ENCODE data around the gene CD40LG.

Gene CD40LG

DNA sequence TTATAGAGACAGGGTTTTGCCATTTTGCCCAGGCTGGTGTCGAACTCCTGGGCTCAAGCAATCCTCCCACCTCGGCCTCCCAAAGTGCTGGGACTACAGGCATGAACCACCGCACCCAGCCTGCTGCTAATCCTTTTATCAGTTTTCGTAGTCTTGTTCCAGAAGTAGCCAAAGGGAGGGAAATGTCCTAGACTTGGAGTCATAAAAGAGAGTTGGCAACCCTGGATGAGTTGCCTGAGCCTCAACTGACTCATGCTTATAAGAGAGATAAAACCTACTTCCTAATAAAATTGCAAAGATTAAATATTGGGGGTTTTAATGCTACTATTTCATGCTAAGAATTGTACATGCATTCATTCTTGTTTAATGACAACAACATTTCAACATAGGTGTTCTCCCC, 44.3 kb downstream of the CD40LG start:
- ChIA-PET POLR2A (no interaction called here), CTCF (no interaction called here)
- TF ChIP-seq ELF4 (IDR thresholded peaks at IDR 0.05), result no peak
- no peak for TF ChIP-seq FOXM1 (IDR thresholded peaks at IDR 0.05; ENCODE audit: borderline replicate concordance)
- TF ChIP-seq FOXA1 (IDR thresholded peaks at IDR 0.05), result no peak
- no peak for TF ChIP-seq ARNT (IDR thresholded peaks at IDR 0.05)
- TF ChIP-seq CTBP1 (IDR thresholded peaks at IDR 0.05; ENCODE audit: borderline replicate concordance), result no peak
- no peak for TF ChIP-seq NFRKB (IDR thresholded peaks at IDR 0.05)
- TF ChIP-seq BHLHE40 (IDR thresholded peaks at IDR 0.05; ENCODE audit: borderline replicate concordance), result no peak
- TF ChIP-seq SP1 (IDR thresholded peaks at IDR 0.05), result no peak
- TF ChIP-seq L3MBTL2 (conservative IDR thresholded peaks at IDR 0.05), result no peak
- TF ChIP-seq ZNF384 (IDR thresholded peaks at IDR 0.05), result no peak
- no peak for TF ChIP-seq LEF1 (IDR thresholded peaks at IDR 0.05; ENCODE audit: borderline replicate concordance)
- no peak for TF ChIP-seq PKNOX1 (IDR thresholded peaks at IDR 0.05)
- no peak for TF ChIP-seq SUZ12 (IDR thresholded peaks at IDR 0.05)
- TF ChIP-seq FOXK2 (IDR thresholded peaks at IDR 0.05), result no peak
- no peak for TF ChIP-seq HDGF (IDR thresholded peaks at IDR 0.05; ENCODE audit: borderline replicate concordance)

GRCh38 chrX:136694431-136695087, 46.6 kb downstream of the CD40LG start:
- TF ChIP-seq CTBP1 (IDR thresholded peaks at IDR 0.05; ENCODE audit: borderline replicate concordance), result no peak
- no peak for TF ChIP-seq ELF4 (IDR thresholded peaks at IDR 0.05)
- no peak for TF ChIP-seq SP1 (IDR thresholded peaks at IDR 0.05)
- no peak for TF ChIP-seq ZNF384 (IDR thresholded peaks at IDR 0.05)
- ChIA-PET POLR2A (no interaction called here), CTCF (interaction anchor here (0.6 to 1.5 kb wide), 5 partner anchors 36 to 666 kb away, joined by 3 to 7 read pairs (median 3); no protein-coding TSS in a partner anchor)
- peak; percentile 65 for DNase-seq (ENCODE audit: extremely low spot score)

More for the DNA sequence above, 44.3 kb downstream of the CD40LG start:
- no peak for DNase-seq (ENCODE audit: extremely low spot score)

DNA sequence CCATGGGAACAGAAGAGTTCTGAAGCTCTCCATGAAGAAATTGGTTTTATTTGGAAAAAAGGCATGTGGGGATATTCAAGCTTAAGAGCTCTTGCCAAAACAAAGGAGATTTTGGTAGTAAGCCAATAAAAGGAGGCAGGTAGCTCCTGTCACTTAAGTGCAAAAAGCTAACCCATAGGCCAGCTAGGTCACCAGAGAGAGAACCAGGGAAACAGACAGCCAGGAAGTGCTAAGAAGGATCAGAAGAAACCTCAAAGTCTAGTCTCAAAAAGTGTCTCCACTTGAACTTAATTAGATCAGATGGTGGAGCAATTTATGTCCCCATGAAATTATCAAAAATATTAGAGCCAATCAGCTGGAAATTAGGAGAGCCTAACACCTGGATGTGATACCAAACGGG, 49.2 kb downstream of the CD40LG start:
- DNase-seq (ENCODE audit: extremely low spot score), result no peak
- no peak for TF ChIP-seq FOXM1 (IDR thresholded peaks at IDR 0.05; ENCODE audit: borderline replicate concordance)
- TF ChIP-seq CTBP1 (IDR thresholded peaks at IDR 0.05; ENCODE audit: borderline replicate concordance), result no peak
- no peak for TF ChIP-seq FOXA1 (IDR thresholded peaks at IDR 0.05)
- no peak for TF ChIP-seq ARNT (IDR thresholded peaks at IDR 0.05)
- TF ChIP-seq LEF1 (IDR thresholded peaks at IDR 0.05; ENCODE audit: borderline replicate concordance), result no peak
- TF ChIP-seq SP1 (IDR thresholded peaks at IDR 0.05), result no peak
- TF ChIP-seq NFRKB (IDR thresholded peaks at IDR 0.05), result no peak
- TF ChIP-seq PKNOX1 (IDR thresholded peaks at IDR 0.05), result no peak
- no peak for TF ChIP-seq ZNF384 (IDR thresholded peaks at IDR 0.05)
- TF ChIP-seq FOXK2 (IDR thresholded peaks at IDR 0.05), result no peak
- TF ChIP-seq TARDBP (IDR thresholded peaks at IDR 0.05), result no peak
- no peak for TF ChIP-seq ELF4 (IDR thresholded peaks at IDR 0.05)
- TF ChIP-seq HDGF (IDR thresholded peaks at IDR 0.05; ENCODE audit: borderline replicate concordance), result no peak
- TF ChIP-seq L3MBTL2 (conservative IDR thresholded peaks at IDR 0.05), result no peak
- TF ChIP-seq SUZ12 (IDR thresholded peaks at IDR 0.05), result no peak
- no peak for TF ChIP-seq BHLHE40 (IDR thresholded peaks at IDR 0.05; ENCODE audit: borderline replicate concordance)
- CTCF ChIA-PET, result interaction anchor here (0.7 to 1.1 kb wide), 2 partner anchors 11 to 203 kb away, joined by 4 to 5 read pairs; no protein-coding TSS in a partner anchor
- POLR2A ChIA-PET, result no interaction called here

- ChIA-PET CTCF (interaction anchor here (0.8 to 1.6 kb wide), 2 partner anchors 11 to 35 kb away, joined by 3 to 5 read pairs; no protein-coding TSS in a partner anchor), POLR2A (no interaction called here)
- DNase-seq (ENCODE audit: extremely low spot score), result no peak
- TF ChIP-seq CTBP1 (IDR thresholded peaks at IDR 0.05; ENCODE audit: borderline replicate concordance), result no peak
- no peak for TF ChIP-seq BHLHE40 (IDR thresholded peaks at IDR 0.05; ENCODE audit: borderline replicate concordance)
- TF ChIP-seq PKNOX1 (IDR thresholded peaks at IDR 0.05), result no peak
- no peak for TF ChIP-seq SP1 (IDR thresholded peaks at IDR 0.05)
- no peak for TF ChIP-seq SUZ12 (IDR thresholded peaks at IDR 0.05)
- no peak for TF ChIP-seq TARDBP (IDR thresholded peaks at IDR 0.05)
- no peak for TF ChIP-seq NFRKB (IDR thresholded peaks at IDR 0.05)
- no peak for TF ChIP-seq FOXA1 (IDR thresholded peaks at IDR 0.05)
- no peak for TF ChIP-seq FOXK2 (IDR thresholded peaks at IDR 0.05)
- no peak for TF ChIP-seq LEF1 (IDR thresholded peaks at IDR 0.05; ENCODE audit: borderline replicate concordance)
- TF ChIP-seq L3MBTL2 (conservative IDR thresholded peaks at IDR 0.05), result no peak
- TF ChIP-seq FOXM1 (IDR thresholded peaks at IDR 0.05; ENCODE audit: borderline replicate concordance), result no peak
- no peak for TF ChIP-seq ELF4 (IDR thresholded peaks at IDR 0.05)
- TF ChIP-seq ARNT (IDR thresholded peaks at IDR 0.05), result no peak
- no peak for TF ChIP-seq HDGF (IDR thresholded peaks at IDR 0.05; ENCODE audit: borderline replicate concordance)
- TF ChIP-seq ZNF384 (IDR thresholded peaks at IDR 0.05), result no peak
Measured at GRCh38 chrX:136708348-136708747, 60.4 kb downstream of the CD40LG start.
